Muscle of leg (tissue), 11 donors: ENCODE measurements around the gene ALDH9A1. TPM values are rescaled to one million over a fixed set of nuclear protein-coding genes. Genes with fewer than 3 reads are reported as not detected.

Experiments used
- DNase-seq: peaks from one replicate; pipeline ENCODE4 v3.0.0; 2013
- H3K27ac ChIP-seq: one replicate; pipeline ENCODE4 v1.5.1; 2013; ENCODE audit warnings: mild to moderate bottlenecking, low read length, control low read depth
- H3K27me3 ChIP-seq: one replicate; pipeline ENCODE4 v1.6.1; 2013; ENCODE audit warnings: low read length; ENCODE audit not compliant: control insufficient read depth, insufficient read depth
- H3K36me3 ChIP-seq: one replicate; pipeline ENCODE4 v1.6.1; 2013; ENCODE audit warnings: low read length; ENCODE audit not compliant: control insufficient read depth, insufficient read depth
- H3K4me1 ChIP-seq: one replicate; pipeline ENCODE4 v1.6.1; 2013; ENCODE audit warnings: low read length; ENCODE audit not compliant: control insufficient read depth, insufficient read depth
- H3K4me3 ChIP-seq: one replicate; pipeline ENCODE4 v1.5.1; 2013; ENCODE audit warnings: low read length, control low read depth
- H3K9me3 ChIP-seq: replicated peaks from 2 replicates; pipeline ENCODE4 v1.6.1; 2013; ENCODE audit warnings: low read depth, low read length; ENCODE audit not compliant: control insufficient read depth
- WGBS: methylation state at CpG from one replicate; pipeline ENCODE4 v1.1.5; 2013; ENCODE audit warnings: missing lambda C conversion rate; ENCODE audit not compliant: insufficient coverage; 5-methylcytosine and 5-hydroxymethylcytosine counted together
- polyA plus RNA-seq, 8 donors: library from polyadenylated mRNA; unstranded; fragments of 120-200 nt; gene quantifications; one replicate each; pipeline versions ENCODE4 v1.2.1 to v1.2.3, GENCODE V29; 2013; ENCODE audit warnings: inconsistent platforms in 1 of 8, low replicate concordance in 1 of 8; ENCODE audit not compliant: insufficient read length in 8 of 8, insufficient read depth in 1 of 8
- total RNA-seq: library from RNA; stranded (reverse); fragments of 120-200 nt; gene quantifications from one replicate; pipeline ENCODE4 v1.2.4, GENCODE V29; 2013

Gene ALDH9A1
- total and polyA plus RNA-seq, 9 donors: 37.1 to 55.2 (median 42.4) TPM

DNA sequence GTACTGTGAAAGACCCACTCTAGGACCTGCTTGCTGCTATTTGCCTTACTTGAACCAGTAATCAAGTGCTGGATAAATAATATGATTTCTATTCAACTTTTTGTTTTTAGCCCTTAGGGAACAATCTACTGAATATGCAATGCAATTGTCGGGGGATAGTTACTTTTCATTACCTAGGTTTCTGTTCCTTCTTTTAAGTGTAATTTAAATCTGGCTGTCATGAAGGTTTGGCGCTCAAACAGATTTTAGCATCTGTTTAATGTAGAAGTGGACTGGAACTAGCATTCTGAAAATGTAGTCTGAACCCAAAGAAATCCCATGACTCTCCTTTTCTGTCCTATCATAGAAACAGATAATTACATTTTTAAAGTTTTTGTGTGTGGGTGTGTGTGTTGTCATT is 62.5 kb downstream of the ALDH9A1 start:
- Histone ChIP-seq H3K36me3 (peaks cover 2% of the 10 kb centered on the region), H3K9me3 (no peaks in the 10 kb centered on the region), H3K27ac (no peak overlapping the region), H3K4me3 (no peak overlapping the region), H3K4me1 (peaks cover 10% of the 10 kb centered on the region), H3K27me3 (no peaks in the 10 kb centered on the region)
- WGBS: no CpG with 5 or more reads among the region's 2 CpGs
- DNase-seq: no peak

GRCh38 chr1:165635329-165635728 is 63.0 kb downstream of the ALDH9A1 start:
- DNase-seq: no peak
- Histone ChIP-seq H3K36me3 (peaks cover 2% of the 10 kb centered on the region), H3K4me3 (no peak overlapping the region), H3K9me3 (no peaks in the 10 kb centered on the region), H3K27ac (no peak overlapping the region), H3K27me3 (no peaks in the 10 kb centered on the region), H3K4me1 (peaks cover 10% of the 10 kb centered on the region)
- 50% methylated on average over 1 of the region's 2 CpGs for WGBS

- Histone ChIP-seq H3K36me3 (peaks cover 2% of the 10 kb centered on the region), H3K27ac (no peak overlapping the region), H3K4me3 (no peak overlapping the region), H3K27me3 (no peaks in the 10 kb centered on the region), H3K4me1 (peaks cover 12% of the 10 kb centered on the region), H3K9me3 (no peaks in the 10 kb centered on the region)
- DNase-seq: no peak
- WGBS: 92% methylated on average over 2 of the region's 6 CpGs
Observed at GRCh38 chr1:165634154-165634921, 64.0 kb downstream of the ALDH9A1 start.

- no peak overlapping the region for H3K4me3 ChIP-seq
- H3K27me3 ChIP-seq: no peaks in the 10 kb centered on the region
- no peak overlapping the region for H3K27ac ChIP-seq
- peaks cover 2% of the 10 kb centered on the region for H3K36me3 ChIP-seq
- DNase-seq: no peak
- WGBS: 60% methylated on average over 1 of the region's 3 CpGs
- peaks cover 12% of the 10 kb centered on the region for H3K4me1 ChIP-seq
- no peaks in the 10 kb centered on the region for H3K9me3 ChIP-seq
Observed at GRCh38 chr1:165633614-165634013, 64.7 kb downstream of the ALDH9A1 start.

DNA sequence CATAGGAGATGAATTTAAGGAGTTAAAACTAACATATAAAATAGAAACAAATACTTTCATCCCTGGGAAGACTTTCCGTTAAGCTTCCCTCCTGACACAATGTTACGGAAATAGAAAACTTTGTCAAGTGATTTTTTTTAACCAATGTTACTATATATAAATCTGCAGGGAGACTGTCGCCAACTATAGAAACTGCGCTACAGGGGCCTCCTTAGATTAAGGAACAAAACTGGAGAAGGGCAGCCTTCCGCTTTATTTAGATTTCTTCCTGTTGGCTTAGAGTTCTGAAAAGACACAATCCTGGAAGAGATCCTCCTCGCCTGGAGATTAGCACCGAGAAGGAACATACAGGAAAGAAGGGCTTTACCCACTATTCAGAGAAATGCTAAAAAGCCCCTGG is 65.9 kb downstream of the ALDH9A1 start:
- no peaks in the 10 kb centered on the region for H3K9me3 ChIP-seq
- H3K27me3 ChIP-seq: no peaks in the 10 kb centered on the region
- H3K4me1 ChIP-seq: peaks cover 12% of the 10 kb centered on the region
- H3K4me3 ChIP-seq: peak overlapping the region; percentile 96
- WGBS: no CpG with 5 or more reads among the region's 7 CpGs
- DNase-seq: peak; percentile 78
- peaks cover 2% of the 10 kb centered on the region for H3K36me3 ChIP-seq
- peak overlapping the region; percentile 95 for H3K27ac ChIP-seq

GRCh38 chr1:165632152-165632469 is 66.3 kb downstream of the ALDH9A1 start:
- Histone ChIP-seq H3K4me3 (peak overlapping the region; percentile 96), H3K4me1 (peaks cover 12% of the 10 kb centered on the region), H3K36me3 (peaks cover 2% of the 10 kb centered on the region), H3K27ac (peak overlapping the region; percentile 95), H3K27me3 (no peaks in the 10 kb centered on the region), H3K9me3 (no peaks in the 10 kb centered on the region)
- no peak for DNase-seq
- 6% methylated on average over 4 of the region's 5 CpGs for WGBS

DNA sequence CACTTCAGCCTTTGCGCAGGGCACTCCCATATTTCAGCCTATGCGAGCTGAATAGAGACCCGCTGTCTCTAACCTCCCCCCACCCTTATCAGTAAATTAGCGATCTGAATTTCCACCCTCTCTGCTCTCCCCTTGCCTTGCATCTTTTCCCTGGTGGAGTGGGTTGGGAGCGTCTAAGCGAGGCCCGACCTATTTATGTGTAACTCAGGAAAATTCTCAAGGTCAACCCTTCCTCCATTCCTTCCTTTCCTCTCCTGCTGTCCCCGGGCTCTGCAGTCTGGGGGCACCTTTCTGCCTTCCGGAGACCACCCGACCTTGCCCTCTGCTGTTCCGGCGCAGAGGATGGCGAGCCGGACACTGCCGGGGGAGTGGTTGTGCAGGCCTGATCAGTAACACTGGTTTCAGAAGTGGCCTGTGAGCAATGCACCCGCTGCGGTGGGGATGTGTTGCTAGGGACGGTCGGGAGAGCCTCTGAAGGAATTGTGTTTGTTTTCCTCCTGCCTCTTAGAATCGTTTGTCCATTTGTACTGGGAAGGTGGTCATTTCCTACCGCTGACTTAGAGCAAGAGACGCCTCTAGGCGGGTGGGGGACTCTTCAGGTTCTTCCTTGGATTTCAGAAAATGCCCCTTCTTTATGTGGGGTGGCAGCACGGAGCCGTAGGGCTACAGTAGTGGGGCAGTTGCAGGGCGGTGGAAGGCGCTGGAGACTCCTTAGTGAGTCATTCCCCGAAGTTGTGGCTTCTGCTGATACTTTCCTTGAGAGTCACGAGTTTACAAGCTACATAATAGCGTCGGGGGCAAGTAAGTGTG is 66.8 kb downstream of the ALDH9A1 start:
- peak overlapping the region; percentile 96 for H3K4me3 ChIP-seq
- peak; percentile 57 for DNase-seq
- no peaks in the 10 kb centered on the region for H3K27me3 ChIP-seq
- H3K27ac ChIP-seq: peak overlapping the region; percentile 95
- H3K36me3 ChIP-seq: no peaks in the 10 kb centered on the region
- WGBS: 2% methylated on average over 25 of the region's 31 CpGs
- H3K9me3 ChIP-seq: no peaks in the 10 kb centered on the region
- peaks cover 12% of the 10 kb centered on the region for H3K4me1 ChIP-seq

GRCh38 chr1:165630629-165631341 is 67.6 kb downstream of the ALDH9A1 start, which contains the start of gene MGST3:
MGST3 (plus strand) TSS chr1:165631234; CDS start chr1:165649848, 18,614 bp downstream.
- peaks cover 12% of the 10 kb centered on the region for H3K4me1 ChIP-seq

GRCh38 chr1:165629848-165630628 is 68.3 kb downstream of the ALDH9A1 start:
- WGBS: 1% methylated on average over 22 of the region's 26 CpGs
- DNase-seq: no peak
- Histone ChIP-seq H3K4me1 (peaks cover 12% of the 10 kb centered on the region), H3K27me3 (no peaks in the 10 kb centered on the region), H3K36me3 (no peaks in the 10 kb centered on the region), H3K4me3 (peak overlapping the region; percentile 96), H3K27ac (peak overlapping the region; percentile 95), H3K9me3 (no peaks in the 10 kb centered on the region)

More at GRCh38 chr1:165630629-165631341, 67.6 kb downstream of the ALDH9A1 start, which contains the start of gene MGST3:
- Histone ChIP-seq H3K36me3 (no peaks in the 10 kb centered on the region), H3K9me3 (no peaks in the 10 kb centered on the region), H3K27ac (peak within 1 kb of the TSS; percentile 95), H3K4me3 (peak within 1 kb of the TSS; percentile 96), H3K27me3 (no peaks in the 10 kb centered on the region)
- peak; percentile 99 for DNase-seq
- WGBS: 0% methylated on average over 52 of the region's 56 CpGs
